ENCODE data around the gene NRL. TPM values are rescaled to one million over a fixed set of nuclear protein-coding genes. Genes with fewer than 3 reads are reported as not detected.

NRL gene
- total and polyA plus RNA-seq, 10 of the 15 experiments (the other 5 are each of a cell fraction or from before 2014, with no cell fraction given) = 0.11 to 4.4 (median 2.2) TPM

DNA sequence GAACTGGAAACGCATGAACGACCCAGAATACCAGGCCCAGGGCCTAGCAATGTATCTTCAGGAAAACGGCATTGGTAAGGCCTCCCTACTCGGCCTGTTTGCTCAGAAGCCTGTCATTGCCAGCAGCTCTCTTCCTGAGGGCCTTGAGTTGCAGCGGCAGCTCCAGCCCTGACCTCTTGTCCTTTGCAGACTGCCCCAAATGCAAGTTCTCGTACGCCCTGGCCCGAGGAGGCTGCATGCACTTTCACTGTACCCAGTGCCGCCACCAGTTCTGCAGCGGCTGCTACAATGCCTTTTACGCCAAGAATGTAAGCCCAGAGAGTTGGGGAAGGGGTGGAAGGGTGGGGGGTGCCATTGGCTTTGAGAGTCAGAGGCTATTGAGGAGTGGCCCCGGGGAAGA lies 42.6 kb upstream of the NRL start:
- H3K4me3 ChIP-seq = no peak overlapping the region
- TF ChIP-seq POLR2A (IDR thresholded peaks at IDR 0.05; ENCODE audit: low read depth, low read length) = peak; percentile 25; the same call in 1 of the 2 replicates
- TF ChIP-seq JUND (IDR thresholded peaks at IDR 0.05; ENCODE audit: low read depth, low read length) = no peak
- in situ Hi-C loops (cut with MboI) (no loop called here), intact Hi-C loops (cut with micrococcal nuclease; ENCODE audit: unreplicated experiment) (no loop called here)
- ATAC-seq = no peak
- CTCF ChIA-PET = interaction anchor here (0.6 kb wide), 1 partner anchor 20 kb away, joined by 5 read pairs; no protein-coding TSS in a partner anchor
- H3K9ac ChIP-seq (ENCODE audit: control insufficient read depth, insufficient read depth, low read length) = no peak overlapping the region
- WGBS (ENCODE audit: insufficient coverage, insufficient replicate concordance, low lambda C conversion rate, missing lambda C conversion rate) = 94% methylated on average over 12 of the region's 12 CpGs
- DNase-seq (ENCODE audit: low read depth, low spot score) = no peak
- no peak overlapping the region for H3K27ac ChIP-seq (ENCODE audit: control insufficient read depth, insufficient read depth)
- no peak overlapping the region for H3K4me2 ChIP-seq (ENCODE audit: control insufficient read depth, insufficient read depth)
- SMC1A ChIA-PET (ENCODE audit: uncharacterized antibody, unreplicated experiment) = no interaction called here
- peaks cover 11% of the 10 kb centered on the region for H3K4me1 ChIP-seq (ENCODE audit: control insufficient read depth, insufficient read depth, low read length)
- FAIRE-seq = no peak
- no peak overlapping the region for H2AFZ ChIP-seq (ENCODE audit: control insufficient read depth, low read depth, low read length)
- H3K9me3 ChIP-seq (replicated peaks; ENCODE audit: control insufficient read depth, insufficient read depth, low read length) = no peaks in the 10 kb centered on the region
- H3K27me3 ChIP-seq (replicated peaks in 1 of 2; ENCODE audit: control insufficient read depth in 2 of 2, insufficient read depth in 2 of 2, low read length in 1 of 2) = no peaks in the 10 kb centered on the region
- POLR2A ChIA-PET = interaction anchor here (0.8 to 1.3 kb wide), 3 partner anchors 10 to 39 kb away, joined by 3 to 7 read pairs (median 3); partner anchors contain the start of genes PSME2 and RNF31
- peaks cover 25 to 29% of the 10 kb centered on the region in 2 experiments for H3K36me3 ChIP-seq (ENCODE audit: control insufficient read depth in 2 of 2, insufficient read depth in 2 of 2, low read length in 1 of 2)
- BruUV-seq (replicated peaks) = no TSS peak
- RAD21 ChIA-PET (ENCODE audit: unreplicated experiment) = no interaction called here
- no peaks in the 10 kb centered on the region for H4K20me1 ChIP-seq (ENCODE audit: control insufficient read depth, insufficient read depth)
- peaks cover 14% of the 10 kb centered on the region for H3K79me2 ChIP-seq (ENCODE audit: control insufficient read depth, insufficient read depth, low read length)

DNA sequence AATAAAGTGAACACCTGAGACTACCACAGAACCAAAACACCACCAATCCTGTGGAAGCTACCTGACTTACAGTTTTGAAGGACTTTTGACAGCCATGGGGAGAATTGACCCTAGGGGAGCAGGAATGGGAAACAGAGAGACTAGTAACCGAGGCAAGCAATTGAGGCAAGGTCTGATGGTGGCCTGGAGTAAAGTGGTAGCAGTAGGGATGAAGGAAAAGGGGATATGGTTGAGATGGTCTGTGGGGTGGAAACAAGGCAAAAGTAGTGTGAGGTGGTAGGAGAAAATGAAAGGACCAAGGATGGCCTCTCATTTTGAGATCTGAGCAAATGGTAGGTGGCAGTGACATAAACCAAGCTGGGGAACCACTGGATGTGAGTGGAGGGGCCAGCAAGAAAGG lies 42.1 kb upstream of the NRL start:
- SMC1A ChIA-PET (ENCODE audit: uncharacterized antibody, unreplicated experiment) = interaction anchor here (0.7 kb wide), 1 partner anchor 50 kb away, joined by 3 read pairs; no protein-coding TSS in a partner anchor
- peaks cover 25 to 29% of the 10 kb centered on the region in 2 experiments for H3K36me3 ChIP-seq (ENCODE audit: control insufficient read depth in 2 of 2, insufficient read depth in 2 of 2, low read length in 1 of 2)
- no peaks in the 10 kb centered on the region for H3K27me3 ChIP-seq (replicated peaks in 1 of 2; ENCODE audit: control insufficient read depth in 2 of 2, insufficient read depth in 2 of 2, low read length in 1 of 2)
- WGBS (ENCODE audit: insufficient coverage, insufficient replicate concordance, low lambda C conversion rate, missing lambda C conversion rate) = 100% methylated on average over 1 of the region's 1 CpG
- POLR2A ChIA-PET = interaction anchor here (0.8 to 1.3 kb wide), 3 partner anchors 9 to 38 kb away, joined by 3 to 7 read pairs (median 3); partner anchors contain the start of genes PSME2 and RNF31
- TF ChIP-seq IKZF1 (conservative IDR thresholded peaks at IDR 0.05) (no peak), KDM1A (IDR thresholded peaks at IDR 0.05; ENCODE audit: borderline replicate concordance) (no peak), SIN3A (IDR thresholded peaks at IDR 0.05; ENCODE audit: low read depth, low read length) (no peak), NR2C2 (IDR thresholded peaks at IDR 0.05; ENCODE audit: borderline replicate concordance, control insufficient read depth, insufficient read length, low read depth) (no peak), SUPT20H (IDR thresholded peaks at IDR 0.05; ENCODE audit: borderline replicate concordance, control insufficient read depth, low read depth, low read length) (no peak), MYC (IDR thresholded peaks at IDR 0.05; ENCODE audit: insufficient read depth, insufficient read length, insufficient replicate concordance, low read length, severe bottlenecking) (no peak)
- no peak for FAIRE-seq
- no TSS peak for BruUV-seq (replicated peaks)
- in situ Hi-C loops (cut with MboI) (no loop called here), intact Hi-C loops (cut with micrococcal nuclease; ENCODE audit: unreplicated experiment) (no loop called here)
- H4K20me1 ChIP-seq (ENCODE audit: control insufficient read depth, insufficient read depth) = no peaks in the 10 kb centered on the region
- no peak overlapping the region for H3K4me2 ChIP-seq (ENCODE audit: control insufficient read depth, insufficient read depth)
- no peak for DNase-seq (ENCODE audit: low read depth, low spot score)
- no peak overlapping the region for H3K9ac ChIP-seq (ENCODE audit: control insufficient read depth, insufficient read depth, low read length)
- peaks cover 11% of the 10 kb centered on the region for H3K4me1 ChIP-seq (ENCODE audit: control insufficient read depth, insufficient read depth, low read length)
- no peak overlapping the region for H2AFZ ChIP-seq (ENCODE audit: control insufficient read depth, low read depth, low read length)
- CTCF ChIA-PET = interaction anchor here (0.6 kb wide), 1 partner anchor 20 kb away, joined by 5 read pairs; no protein-coding TSS in a partner anchor
- H3K79me2 ChIP-seq (ENCODE audit: control insufficient read depth, insufficient read depth, low read length) = peaks cover 9% of the 10 kb centered on the region
- no peak for ATAC-seq
- RAD21 ChIA-PET (ENCODE audit: unreplicated experiment) = interaction anchor here (1.8 kb wide), 1 partner anchor 21 kb away, joined by 4 read pairs; the partner anchor contains the start of gene PSME1
- H3K27ac ChIP-seq (ENCODE audit: control insufficient read depth, insufficient read depth) = no peak overlapping the region
- no peak overlapping the region for H3K4me3 ChIP-seq
- no peaks in the 10 kb centered on the region for H3K9me3 ChIP-seq (replicated peaks; ENCODE audit: control insufficient read depth, insufficient read depth, low read length)

All from GM12878 (cell line).